HL-60 (cell line): Measurements from ENCODE around the gene ABHD13.

ENCODE experiments used
- DNase-seq, 2 experiments: peaks; one replicate each; pipeline ENCODE4 v3.0.0-alpha.2; 2010 to 2020; ENCODE audit warnings: low read depth in 1 of 2, low spot score in 1 of 2
- H3K27ac ChIP-seq: fragments of 250-450 bp; sonication (Bioruptor Pico); replicated peaks from 2 replicates; pipeline ENCODE4 v1.5.1; 2020; ENCODE audit warnings: mild to moderate bottlenecking, moderate library complexity
- H3K27me3 ChIP-seq: fragments of 250-450 bp; sonication (Bioruptor Pico); 2 replicates; pipeline ENCODE4 v1.5.1; 2021; ENCODE audit warnings: mild to moderate bottlenecking, moderate library complexity; ENCODE audit not compliant: insufficient read depth, poor library complexity, severe bottlenecking
- H3K4me3 ChIP-seq: replicated peaks from 2 replicates; pipeline ENCODE4 v1.5.1; 2011; ENCODE audit warnings: mild to moderate bottlenecking, control low read depth, low read length; ENCODE audit not compliant: insufficient read depth
- CTCF ChIP-seq: IDR thresholded peaks from one replicate; pipeline ENCODE4 v1.5.1; 2011; ENCODE audit warnings: low read length, control low read depth, inconsistent platforms; ENCODE audit not compliant: insufficient read depth
- GABPA ChIP-seq: IDR thresholded peaks from 2 replicates; pipeline ENCODE4 v1.6.1; 2012; ENCODE audit warnings: low read depth
- POLR2AphosphoS5 ChIP-seq: IDR thresholded peaks from 2 replicates; pipeline ENCODE4 v1.6.1; 2012; ENCODE audit warnings: low read depth
- REST ChIP-seq: IDR thresholded peaks from 2 replicates; pipeline ENCODE4 v1.6.1; 2012; ENCODE audit warnings: low read depth; ENCODE audit not compliant: insufficient replicate concordance
- SPI1 ChIP-seq: IDR thresholded peaks from 2 replicates; pipeline ENCODE4 v1.6.1; 2012; ENCODE audit warnings: low read depth, mild to moderate bottlenecking, borderline replicate concordance

Gene ABHD13

GRCh38 chr13:108178078-108178477, 40.1 kb upstream of the ABHD13 start:
- no peak for DNase-seq
- no peak overlapping the region for H3K4me3 ChIP-seq
- H3K27ac ChIP-seq, result no peak overlapping the region
- no peaks in the 10 kb centered on the region for H3K27me3 ChIP-seq
- TF ChIP-seq POLR2AphosphoS5 (no peak), REST (no peak), SPI1 (no peak), GABPA (no peak), CTCF (no peak)

- Histone ChIP-seq H3K27me3 (no peaks in the 10 kb centered on the region), H3K27ac (no peak overlapping the region), H3K4me3 (no peak overlapping the region)
- no peak for DNase-seq
- TF ChIP-seq REST (no peak), CTCF (no peak), SPI1 (no peak), POLR2AphosphoS5 (no peak), GABPA (no peak)
Observed at GRCh38 chr13:108182652-108183051, 35.5 kb upstream of the ABHD13 start.

GRCh38 chr13:108185223-108185622, 33.0 kb upstream of the ABHD13 start:
- no peak overlapping the region for H3K27ac ChIP-seq
- DNase-seq, result no peak
- no peak overlapping the region for H3K4me3 ChIP-seq
- H3K27me3 ChIP-seq, result no peaks in the 10 kb centered on the region
- TF ChIP-seq POLR2AphosphoS5 (no peak), GABPA (no peak), CTCF (no peak)

- no peaks in the 10 kb centered on the region for H3K27me3 ChIP-seq
- H3K27ac ChIP-seq, result no peak overlapping the region
- DNase-seq, result no peak
- H3K4me3 ChIP-seq, result no peak overlapping the region
- no peak for TF ChIP-seq CTCF
- no peak for TF ChIP-seq POLR2AphosphoS5
- TF ChIP-seq REST, result no peak
Observed at GRCh38 chr13:108188260-108188659, 29.9 kb upstream of the ABHD13 start.
